ENCODE data around the gene FILIP1L.
"Not testable (repeated sequence)": the region's sequence is repeated elsewhere in the genome, so short reads cannot be mapped to it uniquely, and the experiment has no call there.

The FILIP1L gene

DNA sequence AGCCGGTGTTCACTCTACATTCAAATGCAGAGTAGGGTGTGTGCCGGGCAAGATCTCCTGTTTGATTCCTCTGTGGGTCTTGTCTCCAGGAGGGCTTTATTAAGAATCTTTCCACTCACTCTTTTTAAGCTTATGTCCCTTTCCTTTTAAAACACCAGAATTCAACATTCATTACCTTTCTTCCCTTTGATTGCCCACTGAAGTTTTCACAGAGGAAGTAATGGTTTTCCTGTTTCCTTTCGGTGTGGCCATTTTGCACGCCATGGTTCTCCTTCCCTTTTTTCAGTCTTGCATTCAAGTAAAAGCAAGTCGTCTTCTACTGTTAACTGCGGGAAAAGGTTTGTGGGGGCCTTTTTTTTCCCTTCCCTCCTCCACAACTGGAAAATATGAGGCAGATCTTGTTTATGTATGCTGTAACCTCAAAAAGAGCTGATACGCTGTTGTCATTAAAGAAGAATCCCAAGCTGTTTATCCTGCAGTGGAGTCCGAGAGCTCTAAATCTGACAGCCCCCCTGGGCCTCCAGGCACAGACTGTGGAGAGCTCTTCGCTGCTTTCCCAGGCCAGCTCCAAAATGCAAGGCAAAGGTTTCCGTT, 40.5 kb downstream of the FILIP1L start:
- DNase-seq (ENCODE audit: low read depth) = peak; percentile 89

DNA sequence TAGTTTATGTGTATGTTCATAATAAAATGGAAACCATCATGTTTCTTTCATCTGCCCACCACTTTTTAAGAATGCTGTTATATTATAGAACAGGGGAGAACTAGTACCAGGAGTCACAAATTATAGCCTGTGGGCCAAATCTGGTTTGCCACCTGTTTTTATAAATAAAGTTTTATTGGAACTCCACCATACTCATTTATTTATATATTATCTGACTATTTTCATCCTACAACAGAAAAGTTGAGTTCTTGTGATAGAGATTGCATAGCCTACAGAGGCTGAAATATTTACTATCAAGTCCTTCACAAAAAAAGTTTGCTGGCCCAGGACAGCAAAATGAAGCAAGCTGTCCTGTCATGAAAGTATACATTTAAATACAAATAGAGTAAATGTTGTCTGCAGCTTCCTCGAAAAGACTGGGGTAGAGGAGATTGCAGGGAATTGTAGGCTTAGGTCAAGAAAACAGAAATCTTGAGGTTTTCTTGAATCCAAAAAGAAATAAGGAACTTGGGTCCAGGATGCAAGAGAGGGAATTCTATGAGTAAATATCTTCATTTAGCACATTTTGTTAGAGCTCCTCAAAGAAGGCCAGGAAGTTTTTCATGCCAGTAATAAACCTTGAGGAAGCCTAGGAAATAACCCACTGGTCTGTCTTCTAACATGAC, 41.1 kb downstream of the FILIP1L start:
- no peak for DNase-seq (ENCODE audit: low read depth)

DNA sequence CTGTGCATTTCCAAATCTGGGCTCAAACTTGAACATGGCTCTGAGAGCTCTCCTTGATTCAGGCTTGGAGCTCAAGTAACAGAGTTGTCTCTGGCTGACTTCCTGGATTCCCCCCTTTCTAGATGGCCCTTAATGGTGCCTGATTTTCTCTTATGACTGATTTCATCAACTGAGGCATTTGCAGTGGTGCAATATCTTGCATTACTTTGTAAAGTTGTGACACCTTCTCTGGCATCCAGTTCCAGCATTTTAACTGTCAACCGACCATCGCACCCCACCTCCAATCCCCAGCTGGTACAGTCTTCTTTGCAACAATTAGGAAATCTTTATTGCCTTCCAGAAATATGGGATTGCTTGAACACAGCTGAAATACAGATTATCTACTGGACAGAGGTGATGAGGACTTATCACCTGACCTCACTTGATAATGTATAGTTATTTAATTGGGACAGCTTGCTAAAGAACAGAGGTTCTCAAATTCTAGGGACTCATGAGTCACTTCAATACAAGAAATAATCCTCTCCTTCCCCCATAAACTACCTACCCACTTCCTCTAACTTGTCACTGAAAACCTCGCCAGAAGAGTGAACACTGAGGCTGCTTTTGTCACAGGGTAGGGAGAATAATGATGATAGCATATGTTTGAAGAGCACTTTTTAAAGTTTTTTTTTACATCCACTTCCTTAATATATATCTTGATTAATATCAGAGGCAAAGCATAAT, 41.8 kb downstream of the FILIP1L start:
- peak; percentile 59 for DNase-seq (ENCODE audit: low read depth)

DNA sequence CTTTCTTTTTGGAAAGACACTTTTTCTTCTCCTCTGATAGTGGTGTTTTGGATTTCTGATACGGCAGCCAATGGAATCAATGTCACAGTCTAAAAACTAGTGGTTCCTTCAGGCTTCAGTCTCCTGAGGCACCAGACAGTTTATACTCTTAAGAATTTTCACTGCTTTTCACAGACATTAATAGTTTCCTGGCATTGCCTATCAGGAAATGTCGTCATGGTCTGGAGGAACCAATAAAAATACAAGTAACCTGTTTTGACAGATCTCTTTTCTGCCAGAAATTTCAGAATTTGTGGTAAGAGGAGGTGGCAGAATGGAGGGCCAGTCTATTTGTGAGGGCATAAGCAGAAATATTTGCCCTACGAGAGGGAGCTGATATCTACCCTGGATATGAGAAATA, 44.8 kb downstream of the FILIP1L start:
- DNase-seq (ENCODE audit: low read depth) = no peak

DNA sequence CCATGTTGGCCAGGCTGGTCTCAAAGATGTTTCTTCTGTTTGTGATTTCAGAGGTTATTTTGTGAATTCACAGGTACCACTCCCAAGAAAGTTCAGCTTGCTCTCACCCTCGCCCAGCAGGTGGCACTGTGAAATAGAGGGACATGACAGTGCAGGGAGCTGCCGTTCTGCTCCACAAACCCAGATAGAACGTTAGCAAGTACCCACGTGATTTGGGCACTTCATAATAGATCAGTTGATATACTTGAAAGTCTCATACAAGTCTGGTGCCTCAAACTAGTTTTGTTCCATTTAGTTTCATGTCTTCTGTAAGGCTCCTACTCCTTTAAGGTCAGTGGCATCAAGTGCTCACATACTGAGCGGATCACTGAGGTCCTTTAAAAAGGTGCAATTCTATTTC, 45.5 kb downstream of the FILIP1L start:
- peak; percentile 79 for DNase-seq (ENCODE audit: low read depth)

DNA sequence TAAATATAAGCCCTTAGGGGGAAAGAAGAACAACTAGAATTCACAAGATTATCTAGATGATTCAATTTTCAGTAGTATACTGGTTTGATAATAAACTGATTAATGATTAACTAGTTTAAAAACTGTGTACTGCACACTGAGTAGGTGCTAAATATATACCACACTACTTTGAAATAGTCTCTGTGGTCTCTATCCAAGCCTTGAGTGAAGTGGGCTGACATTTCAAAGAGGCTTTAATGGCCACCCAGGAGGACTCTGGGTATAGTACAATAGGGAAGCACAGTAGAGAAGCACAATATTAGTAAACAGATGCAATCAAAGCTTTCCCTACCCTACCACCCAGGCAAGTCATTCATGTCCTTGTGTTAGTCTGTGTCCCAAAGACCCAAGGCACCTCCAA, 46.7 kb downstream of the FILIP1L start:
- no peak for DNase-seq (ENCODE audit: low read depth)

DNA sequence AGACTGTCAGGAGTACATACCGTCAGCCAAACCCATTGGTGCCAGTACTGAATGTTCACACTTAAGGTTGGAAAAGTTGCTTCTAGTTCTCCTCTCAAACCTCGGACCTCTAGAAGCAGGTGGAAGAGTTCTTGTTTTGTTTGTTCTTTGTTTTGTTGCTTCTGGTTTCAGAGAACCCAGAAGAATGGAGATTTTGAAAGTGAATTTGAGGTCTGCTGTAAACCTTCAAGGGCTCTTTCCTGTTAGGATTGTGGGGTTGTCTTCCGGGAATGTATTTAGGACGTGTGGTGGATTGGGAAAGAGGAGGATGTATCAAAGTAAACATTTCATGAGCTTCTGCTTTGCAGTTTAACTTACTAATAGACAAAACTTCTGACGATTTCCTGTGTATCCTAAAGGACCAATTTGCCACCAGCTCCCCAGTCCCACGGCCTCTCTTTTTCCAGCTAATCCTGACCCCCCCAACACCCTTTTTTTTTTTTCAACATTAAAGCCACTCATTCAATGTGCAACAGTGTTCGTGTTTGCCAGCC, 50.3 kb downstream of the FILIP1L start:
- peak; percentile 82 for DNase-seq (ENCODE audit: low read depth)

DNA sequence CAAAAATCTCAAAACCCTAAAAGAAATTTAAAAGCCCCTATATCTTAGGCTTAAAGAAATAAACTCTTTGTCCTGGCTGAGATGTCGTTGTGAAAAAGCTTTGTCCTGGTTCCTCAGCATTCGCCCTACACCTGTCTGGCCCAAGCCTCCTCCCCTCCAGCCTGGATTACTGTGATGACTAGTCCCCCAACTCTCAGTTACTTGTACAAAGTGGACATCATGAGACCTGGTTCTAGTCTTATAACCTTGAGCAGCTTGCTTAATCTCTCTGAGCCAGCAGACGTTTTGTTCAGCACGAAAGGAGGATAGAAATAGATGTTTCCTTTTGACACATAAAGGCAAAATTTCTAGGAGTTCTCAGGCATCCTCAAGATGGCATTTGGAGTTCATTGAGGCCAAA, 51.6 kb downstream of the FILIP1L start:
- no peak for DNase-seq (ENCODE audit: low read depth)

DNA sequence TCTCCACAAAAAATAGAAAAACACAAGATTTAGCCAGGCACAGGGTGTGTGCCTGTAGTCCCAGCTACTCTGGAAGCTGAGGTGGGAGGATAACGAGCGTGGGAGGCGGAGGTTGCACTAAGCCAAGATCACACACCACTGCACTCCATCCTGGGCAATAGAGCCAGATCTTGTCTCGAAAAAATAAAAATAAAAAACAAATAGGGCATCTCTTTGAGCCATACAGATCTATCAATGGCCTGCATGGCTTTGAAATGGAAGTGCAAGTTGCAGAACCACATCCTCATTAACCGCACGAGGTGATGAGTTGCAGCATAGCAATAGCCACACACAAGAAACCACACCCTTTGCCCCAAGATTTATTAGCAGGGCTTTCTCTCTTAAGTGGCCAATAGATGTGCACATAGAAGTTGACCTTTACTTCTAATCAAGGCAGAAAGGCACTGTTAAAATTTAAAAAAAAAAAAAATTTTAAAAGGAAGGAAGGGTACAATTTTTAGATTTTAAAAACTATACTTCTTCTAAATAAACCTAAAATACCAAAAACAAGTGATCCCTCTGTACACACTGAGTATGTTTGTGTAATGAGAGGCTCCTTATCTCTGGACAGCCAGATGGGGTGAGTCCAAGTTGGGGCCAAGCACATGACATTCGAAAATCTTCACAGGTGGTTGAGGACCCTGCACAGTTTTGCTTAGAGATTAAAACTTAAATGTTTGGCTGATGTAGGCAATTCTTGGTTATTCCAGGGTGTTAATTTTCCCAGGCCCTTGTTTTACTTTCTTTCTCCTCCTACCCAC, 53.4 kb downstream of the FILIP1L start:
- DNase-seq (ENCODE audit: low read depth) = no peak

DNA sequence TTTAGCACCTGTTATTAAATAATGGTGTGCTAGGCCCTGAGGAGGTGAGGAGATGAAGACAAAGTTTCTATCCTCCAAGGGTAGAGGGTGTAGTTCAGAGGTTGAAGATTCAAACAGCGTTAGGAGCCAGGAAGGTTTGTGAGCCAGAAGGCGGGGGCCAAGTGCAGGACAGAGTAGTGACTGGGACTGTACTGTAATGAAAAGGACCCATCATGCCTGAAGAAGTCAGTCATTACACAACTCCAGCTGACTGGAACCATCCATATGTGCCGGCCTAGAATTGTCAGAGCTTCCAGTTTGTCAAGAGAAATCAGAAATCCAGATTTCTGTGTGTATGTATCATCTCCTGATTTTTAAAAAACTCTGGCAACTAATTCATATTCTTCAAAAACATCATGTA, 54.8 kb downstream of the FILIP1L start:
- DNase-seq (ENCODE audit: low read depth) = no peak

DNA sequence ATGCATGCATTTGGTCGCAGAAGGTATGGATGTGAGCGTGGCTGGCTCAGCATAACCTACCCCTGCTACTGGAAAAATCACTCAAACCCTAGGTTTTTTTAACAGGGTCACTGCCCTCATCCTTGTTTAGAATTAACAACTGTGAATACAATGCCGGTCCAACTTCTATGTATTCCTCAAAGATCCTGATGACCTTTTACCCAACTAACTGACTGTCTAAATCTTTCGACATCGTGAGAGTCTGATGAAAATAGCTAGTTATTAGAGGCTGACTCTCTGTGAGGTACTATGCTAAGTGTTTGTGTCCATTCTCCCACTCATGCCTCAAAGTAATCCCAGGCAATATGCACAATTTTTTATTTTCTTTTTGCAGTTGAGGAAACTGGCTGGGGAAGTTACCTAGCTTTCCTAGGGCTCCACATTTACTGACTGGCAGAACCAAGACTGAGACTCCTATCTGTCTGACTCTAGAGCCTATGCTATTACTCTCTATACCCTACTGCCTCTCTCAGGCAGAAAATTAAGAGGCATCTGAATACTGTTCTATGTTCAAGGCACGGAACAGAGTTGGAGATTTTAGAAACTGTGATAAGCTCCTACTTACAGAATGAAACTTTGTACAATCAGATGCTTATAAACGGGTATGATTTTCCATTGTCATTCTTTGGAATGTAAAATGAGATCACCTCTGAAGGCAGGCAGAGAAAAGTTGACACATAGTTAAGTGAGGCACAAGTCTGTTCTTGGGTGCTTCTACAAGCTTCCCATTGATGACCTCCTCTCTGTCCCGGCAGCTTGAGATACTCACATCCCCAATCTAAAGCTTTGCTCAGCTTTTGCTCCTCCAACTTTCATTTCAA, 56.4 kb downstream of the FILIP1L start:
- DNase-seq (ENCODE audit: low read depth) = peak; percentile 46

DNA sequence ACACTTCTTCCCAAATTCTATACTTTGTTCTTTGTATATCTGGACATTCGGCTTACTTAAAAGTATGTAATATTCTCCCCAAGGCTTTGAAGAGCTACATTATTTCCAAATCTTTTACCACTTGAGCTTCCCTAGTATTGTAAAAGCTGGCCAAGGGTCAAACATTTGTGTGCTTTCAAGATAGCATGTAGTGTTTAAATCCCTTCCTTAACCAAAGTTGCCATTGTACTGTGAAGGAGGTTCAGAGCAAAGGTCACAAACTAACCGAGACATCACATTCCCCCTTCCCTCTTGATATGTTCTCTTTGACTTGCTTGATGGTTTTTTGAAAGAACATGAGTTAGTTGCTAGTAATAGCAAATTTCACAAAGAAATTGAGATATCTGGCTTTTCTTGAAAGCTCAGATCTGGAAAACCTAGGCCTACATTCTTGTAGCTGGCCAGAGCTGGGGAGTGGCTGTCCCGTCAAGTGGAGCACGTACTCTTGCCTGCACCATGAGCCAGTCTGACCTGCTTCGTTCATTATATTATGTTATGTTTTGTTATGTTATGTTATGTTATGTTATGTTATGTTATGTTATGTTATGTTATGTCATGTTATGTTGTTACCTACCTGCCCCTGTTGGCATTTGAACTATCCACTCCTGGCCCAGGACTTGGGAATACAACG, 60.2 kb downstream of the FILIP1L start:
- DNase-seq (ENCODE audit: low read depth) = no peak

DNA sequence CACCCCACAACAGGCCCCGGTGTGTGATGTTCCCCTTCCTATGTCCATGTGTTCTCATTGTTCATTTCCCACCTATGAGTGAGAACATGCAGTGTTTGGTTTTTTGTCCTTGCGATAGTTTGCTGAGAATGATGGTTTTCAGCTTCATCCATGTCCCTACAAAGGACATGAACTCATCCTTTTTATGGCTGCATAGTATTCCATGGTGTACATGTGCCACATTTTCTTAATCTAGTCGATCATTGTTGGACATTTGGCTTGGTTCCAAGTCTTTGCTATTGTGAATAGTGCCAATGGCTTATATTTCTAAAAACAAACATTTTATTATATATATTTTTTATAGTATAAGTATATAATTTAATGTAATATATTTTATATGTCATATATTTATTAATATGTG, 62.8 kb downstream of the FILIP1L start:
- not testable (repeated sequence) for DNase-seq (ENCODE audit: low read depth)

DNA sequence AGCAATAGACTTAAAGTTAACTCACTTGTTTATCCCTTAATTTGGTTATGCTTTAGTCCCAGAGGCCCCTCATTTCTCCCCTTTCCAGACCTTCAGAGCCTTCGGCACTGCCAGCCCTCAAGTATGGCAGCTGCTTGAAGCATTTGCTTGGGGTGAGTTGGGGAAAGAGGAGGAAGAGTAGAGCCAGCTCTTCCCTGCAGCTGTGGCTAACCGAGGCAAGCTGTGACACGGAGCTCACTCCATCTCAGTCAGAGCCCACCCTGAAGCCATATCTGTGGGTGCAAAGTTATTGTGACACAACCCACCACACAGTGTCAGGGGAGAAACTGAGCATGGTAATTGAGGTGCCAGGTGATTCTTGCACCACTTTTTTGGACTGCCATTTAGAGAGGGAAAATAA, 66.1 kb downstream of the FILIP1L start:
- no peak for DNase-seq (ENCODE audit: low read depth)

DNA sequence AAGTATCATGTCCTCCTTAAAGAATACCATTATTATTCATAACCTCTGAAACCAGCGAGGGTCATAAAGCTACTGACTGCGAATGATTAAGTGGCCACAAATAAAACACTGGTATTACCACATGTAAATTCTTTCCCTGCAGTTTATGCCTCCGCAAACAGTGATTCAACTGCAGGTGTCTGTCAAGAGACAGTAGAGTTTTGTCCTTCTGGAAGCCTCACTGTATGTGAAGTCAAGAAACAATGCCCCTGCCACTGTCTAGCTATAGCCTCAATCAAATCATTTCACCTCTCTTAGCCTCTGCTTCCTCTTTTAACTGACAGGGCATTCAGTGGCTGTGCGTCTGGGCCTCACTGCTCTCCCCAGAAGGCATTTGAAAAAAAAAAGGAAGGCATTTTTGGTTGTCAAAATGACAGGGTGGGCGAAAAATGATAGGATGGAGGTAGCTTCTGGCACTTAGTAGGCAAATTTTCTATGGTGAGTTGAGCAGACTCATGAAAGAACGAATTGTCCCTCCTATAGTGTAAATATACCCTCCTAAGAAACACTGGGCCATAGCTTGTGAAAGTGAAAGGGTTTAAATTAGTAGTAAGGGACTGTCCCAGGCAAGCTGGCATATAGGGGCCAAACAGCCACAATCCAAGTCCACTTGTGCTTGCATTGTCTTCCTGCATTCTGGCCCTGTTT, 66.7 kb downstream of the FILIP1L start:
- peak; percentile 96 for DNase-seq (ENCODE audit: low read depth)

DNA sequence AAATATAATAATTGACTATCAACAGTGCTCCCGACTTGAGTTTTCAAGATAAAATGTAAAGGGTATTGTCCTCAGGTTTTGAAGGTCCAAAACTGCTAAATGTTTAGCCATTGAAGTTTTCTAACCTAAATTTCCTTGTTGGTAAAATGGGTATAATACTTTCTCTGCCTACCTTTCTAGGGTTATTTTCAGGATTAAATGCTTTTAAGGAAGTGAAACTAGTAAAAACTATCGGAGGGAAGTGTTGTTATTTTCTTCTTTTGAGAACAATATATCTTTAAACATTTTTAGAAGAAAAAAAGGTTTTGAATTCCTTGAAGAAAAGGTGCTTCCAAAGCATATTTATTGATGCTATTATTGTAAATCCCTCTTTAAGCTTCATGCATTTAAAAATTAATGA, 67.3 kb downstream of the FILIP1L start:
- DNase-seq (ENCODE audit: low read depth) = no peak

DNA sequence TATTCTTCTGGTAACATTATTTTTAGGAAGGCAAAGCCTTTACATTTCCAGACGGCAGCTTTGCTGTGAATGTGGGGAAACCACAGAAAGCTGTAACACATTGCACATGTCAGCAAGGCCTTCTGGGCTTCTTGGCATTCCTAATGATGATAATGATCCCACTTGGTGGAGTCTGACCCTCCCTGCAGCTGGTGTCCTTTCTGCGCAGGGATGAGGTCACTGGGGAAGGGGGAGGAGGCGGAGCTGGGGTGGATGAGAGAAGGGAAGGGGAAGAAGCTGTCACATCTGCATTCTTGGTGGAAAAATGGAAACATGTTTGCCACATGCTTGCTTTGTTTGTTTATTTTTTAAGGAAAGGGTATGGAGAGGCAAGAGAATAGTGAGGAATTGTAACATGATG, 68.6 kb downstream of the FILIP1L start:
- peak; percentile 94 for DNase-seq (ENCODE audit: low read depth)

DNA sequence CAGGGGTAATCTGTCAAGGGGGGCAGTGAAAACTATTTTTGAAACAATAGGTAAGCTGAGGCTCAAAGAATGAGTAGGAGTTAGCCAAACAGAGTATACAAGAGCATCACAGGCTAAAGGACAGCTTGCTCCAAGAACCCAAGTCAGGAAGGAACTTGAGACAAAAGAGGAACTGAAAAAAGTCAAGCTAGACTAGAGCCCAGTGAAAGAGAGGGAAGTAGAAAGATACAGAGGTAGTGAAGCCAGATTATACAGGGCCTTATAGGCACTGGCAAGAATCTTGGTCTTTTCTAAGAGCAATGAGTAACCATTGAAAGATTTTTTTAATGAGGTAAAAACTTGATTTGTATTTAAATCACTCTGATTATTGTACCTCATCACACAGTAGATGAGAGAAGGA, 69.9 kb downstream of the FILIP1L start:
- no peak for DNase-seq (ENCODE audit: low read depth)

DNA sequence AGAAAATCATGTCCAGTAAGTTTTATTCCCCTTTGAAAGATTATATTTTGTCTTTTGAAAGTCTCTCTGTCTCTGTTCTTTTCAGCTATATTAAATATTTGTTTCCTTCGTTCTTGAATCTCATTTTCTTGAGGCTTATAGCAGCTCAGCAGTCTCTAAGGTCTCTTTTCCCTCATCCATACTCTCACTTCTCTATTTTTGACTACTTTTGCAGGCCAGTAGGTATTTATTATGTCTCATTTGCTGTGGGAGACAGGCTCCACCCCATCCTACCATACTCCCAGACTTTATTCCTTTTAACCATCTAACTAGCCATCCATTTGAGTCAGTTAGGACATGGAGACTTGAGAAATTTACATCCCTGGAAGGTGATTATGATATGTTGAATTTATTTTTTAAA, 71.0 kb downstream of the FILIP1L start:
- DNase-seq (ENCODE audit: low read depth) = no peak
